ENCODE results near the gene FASN.

- no peak for TF ChIP-seq FOXM1 (IDR thresholded peaks at IDR 0.05; ENCODE audit: borderline replicate concordance)
- TF ChIP-seq ELF4 (IDR thresholded peaks at IDR 0.05) = no peak
- no peak for TF ChIP-seq SP1 (IDR thresholded peaks at IDR 0.05)
- no peak for TF ChIP-seq PKNOX1 (IDR thresholded peaks at IDR 0.05)
- no peak for TF ChIP-seq FOXK2 (IDR thresholded peaks at IDR 0.05)
- TF ChIP-seq HDGF (IDR thresholded peaks at IDR 0.05; ENCODE audit: borderline replicate concordance) = no peak
- TF ChIP-seq NFRKB (IDR thresholded peaks at IDR 0.05) = no peak
- TF ChIP-seq CTBP1 (IDR thresholded peaks at IDR 0.05; ENCODE audit: borderline replicate concordance) = no peak
- no peak for TF ChIP-seq FOXA1 (IDR thresholded peaks at IDR 0.05)
- TF ChIP-seq SUZ12 (IDR thresholded peaks at IDR 0.05) = no peak
Observed at GRCh38 chr17:82051776-82052637, 46.0 kb downstream of the FASN start, which contains the start of the genes GPS1 and RFNG.

Measured in HEK293T (cell line).